ENCODE results near the gene NTNG2. TPM values are rescaled to one million over a fixed set of nuclear protein-coding genes. Genes with fewer than 3 reads are reported as not detected.

The NTNG2 gene
- total RNA-seq, 2 donors from 2014 or later, result 8.3 to 11.5 TPM

DNA sequence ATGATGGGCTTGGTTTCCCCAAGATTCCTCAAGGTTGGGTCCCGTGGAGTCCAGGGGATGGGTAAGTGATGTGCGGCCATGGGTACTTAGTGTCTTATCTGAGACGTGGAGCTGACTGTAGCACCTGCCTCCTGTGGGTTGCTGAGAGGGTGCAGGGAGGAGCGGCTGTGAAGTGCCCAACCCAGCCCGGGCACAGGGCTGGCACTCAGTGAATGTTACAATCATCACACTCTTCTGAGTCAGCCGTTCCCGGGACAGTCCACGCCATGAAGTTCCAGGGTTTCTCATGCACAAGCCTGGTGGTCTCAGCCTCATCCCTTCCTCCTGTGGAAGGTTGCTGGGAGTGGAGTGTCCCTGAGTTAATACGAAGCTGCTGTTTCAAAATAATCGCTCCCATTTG, 29.1 kb downstream of the NTNG2 start:
- DNase-seq (ENCODE audit: low spot score) (no peak), ATAC-seq (no peak)
- no peaks in the 10 kb centered on the region for H3K4me1 Mint-ChIP-seq (ENCODE audit: low read depth in 2 of 2)
- H3K36me3 Mint-ChIP-seq, result no peaks in the 10 kb centered on the region
- H3K27me3 Mint-ChIP-seq, result peaks cover 0 to 4% of the 10 kb centered on the region in 2 donors
- H3K27ac Mint-ChIP-seq, result no peak overlapping the region
- H3K4me3 Mint-ChIP-seq, result no peak overlapping the region
- H3K9me3 Mint-ChIP-seq, result no peaks in the 10 kb centered on the region

- DNase-seq (ENCODE audit: low spot score) (no peak), ATAC-seq (no peak)
- Mint-ChIP-seq H3K27me3 (no peaks in the 10 kb centered on the region), H3K9me3 (no peaks in the 10 kb centered on the region), H3K4me1 (ENCODE audit: low read depth in 2 of 2) (no peaks in the 10 kb centered on the region), H3K27ac (no peak overlapping the region), H3K36me3 (no peaks in the 10 kb centered on the region), H3K4me3 (no peak overlapping the region)
These were observed 30.9 kb downstream of the NTNG2 start for GRCh38 chr9:132192728-132193127.

DNA sequence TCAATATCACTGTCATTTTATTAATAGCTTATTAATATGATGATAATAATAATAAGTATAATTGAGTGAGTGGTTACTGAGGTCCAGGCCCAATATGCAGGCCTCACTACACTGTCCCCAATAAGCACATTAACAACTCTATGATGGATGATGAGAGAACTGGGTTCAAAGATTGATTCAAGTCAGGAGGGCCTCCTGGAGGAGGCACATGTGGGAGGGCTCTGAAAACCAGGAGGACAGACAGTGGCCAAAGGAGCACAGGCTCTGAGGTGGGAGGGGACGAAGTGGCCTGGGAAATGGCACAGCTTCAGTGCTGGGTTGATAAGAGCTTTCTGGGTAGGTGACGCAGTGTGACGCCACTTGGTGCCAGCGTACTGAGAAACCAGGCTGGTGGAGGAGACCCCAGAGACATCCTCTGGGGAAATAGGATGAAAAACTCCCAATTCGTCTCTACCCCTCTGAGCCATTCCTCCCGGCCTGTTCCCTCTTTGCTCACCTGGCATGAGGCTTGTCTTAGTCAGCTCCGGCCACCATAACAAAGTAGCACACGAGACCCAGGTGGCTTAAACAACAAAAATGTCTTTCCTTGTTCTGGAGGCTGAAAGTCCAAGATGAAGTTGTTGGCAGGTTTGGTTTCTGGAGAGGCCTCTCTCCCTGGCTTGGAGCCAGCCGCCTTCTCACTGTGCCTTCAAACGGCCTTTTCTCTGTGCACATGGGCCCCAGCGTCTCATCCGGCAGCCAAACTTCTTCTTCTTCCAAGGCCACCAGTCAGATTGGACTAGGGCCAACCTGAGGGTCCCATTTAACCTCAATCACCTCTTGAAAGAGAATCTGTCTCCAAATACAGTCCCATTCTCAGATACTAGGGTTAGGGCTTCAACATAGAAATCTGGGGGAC, 31.6 kb downstream of the NTNG2 start:
- DNase-seq (ENCODE audit: low spot score) (no peak), ATAC-seq (no peak)
- Mint-ChIP-seq H3K36me3 (no peaks in the 10 kb centered on the region), H3K4me1 (ENCODE audit: low read depth in 2 of 2) (no peaks in the 10 kb centered on the region), H3K9me3 (no peaks in the 10 kb centered on the region), H3K27me3 (no peaks in the 10 kb centered on the region), H3K27ac (no peak overlapping the region), H3K4me3 (no peak overlapping the region)

DNA sequence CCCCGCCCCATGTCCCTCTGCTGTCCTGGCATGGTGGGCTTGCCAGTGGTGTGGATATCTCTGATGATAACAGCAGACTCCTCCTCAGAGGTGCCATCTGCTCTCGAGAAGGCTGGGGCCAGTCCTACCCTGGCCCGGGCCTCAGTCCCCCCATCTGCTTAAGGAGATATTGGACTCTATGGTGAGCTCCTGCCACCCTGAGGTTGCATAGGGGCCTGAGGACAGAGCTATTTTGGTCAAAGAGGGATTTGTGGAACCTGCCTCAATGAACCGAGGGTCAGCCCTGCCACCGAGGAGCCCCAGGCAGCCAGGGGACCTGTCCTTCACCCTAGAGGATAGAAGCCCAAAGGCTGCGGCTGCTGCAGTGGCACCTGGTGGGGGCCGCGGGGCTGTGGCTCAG, 32.6 kb downstream of the NTNG2 start:
- Mint-ChIP-seq H3K4me3 (no peak overlapping the region), H3K9me3 (no peaks in the 10 kb centered on the region), H3K27ac (no peak overlapping the region), H3K27me3 (no peaks in the 10 kb centered on the region), H3K4me1 (ENCODE audit: low read depth in 2 of 2) (no peaks in the 10 kb centered on the region), H3K36me3 (no peaks in the 10 kb centered on the region)
- ATAC-seq (no peak), DNase-seq (ENCODE audit: low spot score) (no peak)

- Mint-ChIP-seq H3K9me3 (no peaks in the 10 kb centered on the region), H3K4me1 (ENCODE audit: low read depth in 2 of 2) (no peaks in the 10 kb centered on the region), H3K27ac (no peak overlapping the region), H3K4me3 (no peak overlapping the region), H3K27me3 (peaks cover 0 to 2% of the 10 kb centered on the region in 2 donors), H3K36me3 (no peaks in the 10 kb centered on the region)
- ATAC-seq (no peak), DNase-seq (ENCODE audit: low spot score) (no peak)
These were observed 35.5 kb downstream of the NTNG2 start for GRCh38 chr9:132197315-132197714.

DNA sequence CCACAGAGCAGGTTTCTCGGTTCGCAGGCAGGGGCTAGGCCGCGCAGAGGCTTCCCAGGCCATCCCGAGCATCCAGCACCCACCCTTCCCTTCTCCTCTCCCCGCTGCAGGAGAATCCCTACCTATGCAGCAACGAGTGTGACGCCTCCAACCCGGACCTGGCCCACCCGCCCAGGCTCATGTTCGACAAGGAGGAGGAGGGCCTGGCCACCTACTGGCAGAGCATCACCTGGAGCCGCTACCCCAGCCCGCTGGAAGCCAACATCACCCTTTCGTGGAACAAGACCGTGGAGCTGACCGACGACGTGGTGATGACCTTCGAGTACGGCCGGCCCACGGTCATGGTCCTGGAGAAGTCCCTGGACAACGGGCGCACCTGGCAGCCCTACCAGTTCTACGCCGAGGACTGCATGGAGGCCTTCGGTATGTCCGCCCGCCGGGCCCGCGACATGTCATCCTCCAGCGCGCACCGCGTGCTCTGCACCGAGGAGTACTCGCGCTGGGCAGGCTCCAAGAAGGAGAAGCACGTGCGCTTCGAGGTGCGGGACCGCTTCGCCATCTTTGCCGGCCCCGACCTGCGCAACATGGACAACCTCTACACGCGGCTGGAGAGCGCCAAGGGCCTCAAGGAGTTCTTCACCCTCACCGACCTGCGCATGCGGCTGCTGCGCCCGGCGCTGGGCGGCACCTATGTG, 36.1 kb downstream of the NTNG2 start:
- no peaks in the 10 kb centered on the region for H3K4me1 Mint-ChIP-seq (ENCODE audit: low read depth in 2 of 2)
- H3K4me3 Mint-ChIP-seq, result no peak overlapping the region
- H3K9me3 Mint-ChIP-seq, result no peaks in the 10 kb centered on the region
- no peak overlapping the region for H3K27ac Mint-ChIP-seq
- no peaks in the 10 kb centered on the region for H3K36me3 Mint-ChIP-seq
- no peak for ATAC-seq
- peaks cover 0 to 4% of the 10 kb centered on the region in 2 donors for H3K27me3 Mint-ChIP-seq
- DNase-seq (ENCODE audit: low spot score), result no peak

GRCh38 chr9:132199056-132199455, 37.2 kb downstream of the NTNG2 start:
- no peaks in the 10 kb centered on the region for H3K4me1 Mint-ChIP-seq (ENCODE audit: low read depth in 2 of 2)
- no peak for DNase-seq (ENCODE audit: low spot score)
- H3K27me3 Mint-ChIP-seq, result peaks cover 0 to 4% of the 10 kb centered on the region in 2 donors
- ATAC-seq, result no peak
- no peak overlapping the region for H3K27ac Mint-ChIP-seq
- no peak overlapping the region for H3K4me3 Mint-ChIP-seq
- H3K9me3 Mint-ChIP-seq, result no peaks in the 10 kb centered on the region
- H3K36me3 Mint-ChIP-seq, result no peaks in the 10 kb centered on the region

- Mint-ChIP-seq H3K4me1 (ENCODE audit: low read depth in 2 of 2) (no peaks in the 10 kb centered on the region), H3K27me3 (peaks cover 0 to 4% of the 10 kb centered on the region in 2 donors), H3K9me3 (no peaks in the 10 kb centered on the region), H3K27ac (no peak overlapping the region), H3K4me3 (no peak overlapping the region), H3K36me3 (no peaks in the 10 kb centered on the region)
- DNase-seq (ENCODE audit: low spot score) (no peak), ATAC-seq (no peak)
These were observed 38.8 kb downstream of the NTNG2 start for GRCh38 chr9:132200706-132201105.

- H3K9me3 Mint-ChIP-seq, result no peaks in the 10 kb centered on the region
- H3K36me3 Mint-ChIP-seq, result no peaks in the 10 kb centered on the region
- peaks cover 0 to 4% of the 10 kb centered on the region in 2 donors for H3K27me3 Mint-ChIP-seq
- no peak overlapping the region for H3K27ac Mint-ChIP-seq
- no peak for DNase-seq (ENCODE audit: low spot score)
- H3K4me3 Mint-ChIP-seq, result no peak overlapping the region
- no peak for ATAC-seq
- no peaks in the 10 kb centered on the region for H3K4me1 Mint-ChIP-seq (ENCODE audit: low read depth in 2 of 2)
These were observed 39.3 kb downstream of the NTNG2 start for GRCh38 chr9:132201139-132201538.

- H3K27ac Mint-ChIP-seq, result no peak overlapping the region
- no peak overlapping the region for H3K4me3 Mint-ChIP-seq
- peaks cover 0 to 4% of the 10 kb centered on the region in 2 donors for H3K27me3 Mint-ChIP-seq
- DNase-seq (ENCODE audit: low spot score), result no peak
- no peaks in the 10 kb centered on the region for H3K36me3 Mint-ChIP-seq
- ATAC-seq, result no peak
- no peaks in the 10 kb centered on the region for H3K9me3 Mint-ChIP-seq
- H3K4me1 Mint-ChIP-seq (ENCODE audit: low read depth in 2 of 2), result no peaks in the 10 kb centered on the region
These were observed 40.2 kb downstream of the NTNG2 start for GRCh38 chr9:132201780-132202703.

- H3K4me1 Mint-ChIP-seq (ENCODE audit: low read depth in 2 of 2), result peaks cover 6 to 9% of the 10 kb centered on the region in 2 donors
- no peaks in the 10 kb centered on the region for H3K9me3 Mint-ChIP-seq
- peaks cover 0 to 4% of the 10 kb centered on the region in 2 donors for H3K27me3 Mint-ChIP-seq
- no peak overlapping the region for H3K4me3 Mint-ChIP-seq
- no peak overlapping the region for H3K27ac Mint-ChIP-seq
- DNase-seq (ENCODE audit: low spot score), result no peak
- no peaks in the 10 kb centered on the region for H3K36me3 Mint-ChIP-seq
- no peak for ATAC-seq
These were observed 43.0 kb downstream of the NTNG2 start for GRCh38 chr9:132204883-132205282.

DNA sequence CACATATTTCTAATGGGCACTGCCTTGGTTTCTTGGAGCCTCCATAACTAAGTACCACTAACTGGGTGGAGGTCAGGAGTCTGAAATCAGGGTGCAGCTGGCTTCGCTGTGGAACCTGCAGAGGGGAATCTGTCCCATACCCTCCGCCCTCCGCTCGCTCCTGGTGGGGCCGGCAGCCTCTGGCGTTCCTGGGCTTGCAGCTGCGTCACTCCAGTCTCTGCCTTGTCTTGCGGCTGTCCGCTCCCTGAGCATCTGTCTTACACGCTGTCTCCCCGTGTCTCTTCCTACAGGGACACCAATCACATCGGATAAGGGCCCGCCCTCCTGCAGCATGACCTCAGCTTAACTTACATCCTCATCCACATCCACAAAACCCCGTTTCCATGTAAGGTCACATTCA, 45.4 kb downstream of the NTNG2 start:
- Mint-ChIP-seq H3K36me3 (no peaks in the 10 kb centered on the region), H3K27me3 (peaks cover 0 to 2% of the 10 kb centered on the region in 2 donors), H3K9me3 (no peaks in the 10 kb centered on the region), H3K4me1 (ENCODE audit: low read depth in 2 of 2) (peaks cover 6 to 9% of the 10 kb centered on the region in 2 donors), H3K27ac (no peak overlapping the region), H3K4me3 (no peak overlapping the region)
- DNase-seq (ENCODE audit: low spot score) (no peak), ATAC-seq (no peak)

- H3K27me3 Mint-ChIP-seq, result no peaks in the 10 kb centered on the region
- H3K27ac Mint-ChIP-seq, result no peak overlapping the region
- H3K36me3 Mint-ChIP-seq, result no peaks in the 10 kb centered on the region
- no peak overlapping the region for H3K4me3 Mint-ChIP-seq
- DNase-seq (ENCODE audit: low spot score) (no peak), ATAC-seq (peak in 1 of 2 donors; percentile 40)
- H3K4me1 Mint-ChIP-seq (ENCODE audit: low read depth in 2 of 2), result peaks cover 6 to 9% of the 10 kb centered on the region in 2 donors
- H3K9me3 Mint-ChIP-seq, result no peaks in the 10 kb centered on the region
These were observed 46.2 kb downstream of the NTNG2 start for GRCh38 chr9:132207839-132208615.
